H9 (cell line): ENCODE results near the gene GALNT2. TPM values are rescaled to one million over a fixed set of nuclear protein-coding genes. Genes with fewer than 3 reads are reported as not detected.

ENCODE experiments used
- DNase-seq: peaks from one replicate; pipeline ENCODE4 v3.0.0-alpha.2; 2017
- H2AFZ ChIP-seq: one replicate; pipeline ENCODE4 v1.6.1; 2013; ENCODE audit warnings: mild to moderate bottlenecking, low read length, control low read depth, moderate library complexity
- H2AK5ac ChIP-seq: 2 replicates; pipeline ENCODE4 v1.6.1; 2013; ENCODE audit warnings: low read length, control low read depth, mixed read lengths; ENCODE audit not compliant: insufficient read length
- H2BK120ac ChIP-seq: one replicate; pipeline ENCODE4 v1.6.1; 2013; ENCODE audit warnings: low read depth, mild to moderate bottlenecking, low read length, control low read depth, inconsistent platforms; ENCODE audit not compliant: poor library complexity, severe bottlenecking
- H2BK12ac ChIP-seq: 2 replicates; pipeline ENCODE4 v1.6.1; 2013; ENCODE audit warnings: low read length, control low read depth, mixed read lengths, low read depth; ENCODE audit not compliant: insufficient read length
- H2BK15ac ChIP-seq: 2 replicates; pipeline ENCODE4 v1.6.1; 2013; ENCODE audit warnings: low read depth, low read length, control low read depth
- H2BK20ac ChIP-seq: one replicate; pipeline ENCODE4 v1.6.1; 2013; ENCODE audit warnings: low read depth, mild to moderate bottlenecking, low read length, control low read depth, inconsistent platforms; ENCODE audit not compliant: poor library complexity, severe bottlenecking
- H2BK5ac ChIP-seq: 2 replicates; pipeline ENCODE4 v1.6.1; 2013; ENCODE audit warnings: low read length, control low read depth, mixed read lengths; ENCODE audit not compliant: insufficient read length
- H3K14ac ChIP-seq: 2 replicates; pipeline ENCODE4 v1.6.1; 2013; ENCODE audit warnings: low read length, control low read depth; ENCODE audit not compliant: insufficient read depth
- H3K18ac ChIP-seq: 2 replicates; pipeline ENCODE4 v1.6.1; 2013; ENCODE audit warnings: low read depth, mild to moderate bottlenecking, mixed read lengths, low read length, control low read depth; ENCODE audit not compliant: insufficient read length
- H3K23ac ChIP-seq: 2 replicates; pipeline ENCODE4 v1.6.1; 2013; ENCODE audit warnings: low read length, control low read depth, mixed read lengths, low read depth; ENCODE audit not compliant: insufficient read length
- H3K23me2 ChIP-seq: 2 replicates; pipeline ENCODE4 v1.6.1; 2013; ENCODE audit warnings: low read depth, mild to moderate bottlenecking, mixed read lengths, low read length, control low read depth; ENCODE audit not compliant: insufficient read length, poor library complexity, severe bottlenecking
- H3K27ac ChIP-seq: 2 replicates; pipeline ENCODE4 v1.5.1; 2013; ENCODE audit warnings: low read length, control low read depth, mixed read lengths, low read depth; ENCODE audit not compliant: insufficient read length
- H3K27me3 ChIP-seq: 2 replicates; pipeline ENCODE4 v1.6.1; 2013; ENCODE audit warnings: low read length, control low read depth, inconsistent platforms; ENCODE audit not compliant: insufficient read depth
- H3K4ac ChIP-seq: 2 replicates; pipeline ENCODE4 v1.6.1; 2013; ENCODE audit warnings: low read depth, mild to moderate bottlenecking, control low read depth, inconsistent platforms, low read length, moderate library complexity
- H3K4me1 ChIP-seq: 2 replicates; pipeline ENCODE4 v1.6.1; 2013; ENCODE audit warnings: low read length, control low read depth, inconsistent platforms; ENCODE audit not compliant: insufficient read depth
- H3K4me2 ChIP-seq: 2 replicates; pipeline ENCODE4 v1.6.1; 2013; ENCODE audit warnings: low read length, control low read depth, mixed read lengths; ENCODE audit not compliant: insufficient read length, insufficient read depth
- H3K56ac ChIP-seq: 2 replicates; pipeline ENCODE4 v1.6.1; 2013; ENCODE audit warnings: low read depth, mild to moderate bottlenecking, mixed read lengths, low read length, control low read depth; ENCODE audit not compliant: insufficient read length
- H3K79me1 ChIP-seq: 2 replicates; pipeline ENCODE4 v1.6.1; 2013; ENCODE audit warnings: low read depth, mild to moderate bottlenecking, moderate library complexity, low read length, control low read depth, inconsistent platforms; ENCODE audit not compliant: insufficient read depth, poor library complexity, severe bottlenecking
- H3K79me2 ChIP-seq: 2 replicates; pipeline ENCODE4 v1.6.1; 2013; ENCODE audit warnings: low read length, control low read depth, inconsistent platforms; ENCODE audit not compliant: insufficient read depth
- H3K9ac ChIP-seq: 2 replicates; pipeline ENCODE4 v1.6.1; 2013; ENCODE audit warnings: low read length, control low read depth, mixed read lengths; ENCODE audit not compliant: insufficient read length; ENCODE audit errors: extremely low read depth
- H3K9me3 ChIP-seq: one replicate; pipeline ENCODE4 v1.6.1; 2013; ENCODE audit warnings: low read depth, low read length, inconsistent platforms; ENCODE audit not compliant: control insufficient read depth
- H3T11ph ChIP-seq: one replicate; pipeline ENCODE4 v1.6.1; 2013; ENCODE audit warnings: mild to moderate bottlenecking, low read length, control low read depth, inconsistent platforms
- H4K20me1 ChIP-seq: one replicate; pipeline ENCODE4 v1.6.1; 2013; ENCODE audit not compliant: control insufficient read depth, insufficient read length, insufficient read depth
- H4K5ac ChIP-seq: 2 replicates; pipeline ENCODE4 v1.6.1; 2013; ENCODE audit warnings: low read depth, mild to moderate bottlenecking, mixed read lengths, low read length, control low read depth; ENCODE audit not compliant: insufficient read length
- H4K8ac ChIP-seq: replicated peaks from 2 replicates; pipeline ENCODE4 v1.6.1; 2013; ENCODE audit warnings: low read length, control low read depth, mixed read lengths, low read depth; ENCODE audit not compliant: insufficient read length
- H4K91ac ChIP-seq: 2 replicates; pipeline ENCODE4 v1.6.1; 2013; ENCODE audit warnings: low read depth, mild to moderate bottlenecking, moderate library complexity, mixed read lengths, low read length, control low read depth; ENCODE audit not compliant: insufficient read length
- H3K27ac Mint-ChIP-seq, 3 experiments: 2 replicates in 2 of 3; 3 replicates in 1 of 3; pipeline ENCODE4 v1.8.0; 2020 to 2021; ENCODE audit warnings: mixed read lengths in 3 of 3, mild to moderate bottlenecking in 1 of 3, moderate library complexity in 1 of 3
- H3K27me3 Mint-ChIP-seq: 2 replicates; pipeline ENCODE4 v1.8.0; 2021; ENCODE audit warnings: low read depth, mild to moderate bottlenecking, moderate library complexity, mixed read lengths
- H3K36me3 Mint-ChIP-seq, 3 experiments: 2 replicates in 2 of 3; 3 replicates in 1 of 3; pipeline ENCODE4 v1.8.0; 2020 to 2021; ENCODE audit warnings: low read depth in 3 of 3, mixed read lengths in 3 of 3; ENCODE audit not compliant: insufficient read depth in 1 of 3
- H3K4me1 Mint-ChIP-seq, 2 experiments: 2 replicates each; pipeline ENCODE4 v1.8.0; 2020; ENCODE audit warnings: mixed read lengths in 2 of 2
- H3K4me3 Mint-ChIP-seq, 2 experiments: 2 replicates in 1 of 2; 3 replicates in 1 of 2; pipeline ENCODE4 v1.8.0; 2020 to 2021; ENCODE audit warnings: mild to moderate bottlenecking in 2 of 2, mixed read lengths in 2 of 2, moderate library complexity in 1 of 2
- H3K9me3 Mint-ChIP-seq, 2 experiments: 2 replicates in 1 of 2; 3 replicates in 1 of 2; pipeline ENCODE4 v1.8.0; 2020; ENCODE audit warnings: mild to moderate bottlenecking in 2 of 2, mixed read lengths in 2 of 2, moderate library complexity in 1 of 2
- WGBS: extraction: QIAGEN DNeasy Blood & Tissue Kit; methylation state at CpG from one replicate; pipeline ENCODE4 v1.1.7; 2013; ENCODE audit warnings: missing lambda C conversion rate, low lambda C conversion rate, mixed read lengths; ENCODE audit not compliant: insufficient read length; ENCODE audit errors: extremely low coverage; 5-methylcytosine and 5-hydroxymethylcytosine counted together
- total RNA-seq: library from RNA; stranded (reverse); gene quantifications from 2 replicates; pipeline ENCODE4 v1.2.1, GENCODE V29; 2021
- TF ChIP-seq, protein P1 (sequence below): fragments of 200-600 bp; sonication (generic); conservative IDR thresholded peaks from 3 replicates; pipeline ENCODE4 v1.8.0; 2021; ENCODE audit warnings: antibody characterized with exemption, mild to moderate bottlenecking

GALNT2 gene
- total RNA-seq, 1 experiment from 2014 or later: 57.6 TPM

DNA sequence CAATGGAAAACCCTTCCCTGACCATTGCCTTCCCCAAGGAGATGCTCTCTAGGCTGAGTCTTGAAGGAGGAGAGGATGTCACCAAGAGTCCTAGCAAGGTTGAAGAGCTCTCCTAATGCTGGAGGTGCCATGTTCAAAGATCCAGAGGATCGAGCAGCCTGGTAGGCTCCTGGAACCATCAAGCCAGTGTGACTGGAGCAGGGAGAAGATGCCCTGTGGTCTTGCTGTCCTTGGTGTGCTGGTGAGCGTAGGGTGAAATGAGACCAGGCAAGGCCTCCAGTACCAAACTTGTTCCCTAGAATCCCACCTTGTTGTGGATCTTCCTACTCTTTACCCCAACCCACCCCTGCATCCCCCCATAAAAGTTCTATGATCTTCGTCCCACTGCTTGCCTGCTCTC lies 46.6 kb upstream of the GALNT2 start:
- Histone ChIP-seq H3K23me2 (no peaks in the 10 kb centered on the region), H3K18ac (no peak overlapping the region), H4K20me1 (no peaks in the 10 kb centered on the region), H2BK5ac (no peak overlapping the region), H3T11ph (no peak overlapping the region), H2AFZ (no peak overlapping the region), H4K5ac (no peak overlapping the region), H3K9me3 (no peaks in the 10 kb centered on the region), H3K14ac (no peak overlapping the region), H2AK5ac (no peak overlapping the region), H3K79me1 (no peaks in the 10 kb centered on the region), H3K9ac (no peak overlapping the region), H2BK120ac (no peak overlapping the region), H2BK20ac (no peak overlapping the region), H3K27me3 (no peaks in the 10 kb centered on the region; the same call in 1 of the 2 replicates), H3K4ac (no peak overlapping the region), H2BK15ac (no peak overlapping the region), H3K27ac (no peak overlapping the region), H3K23ac (no peak overlapping the region), H3K4me1 (no peaks in the 10 kb centered on the region; the same call in 1 of the 2 replicates), H3K79me2 (no peaks in the 10 kb centered on the region), H4K91ac (no peak overlapping the region), H3K56ac (no peak overlapping the region), H3K4me2 (no peak overlapping the region), H2BK12ac (no peak overlapping the region), H4K8ac (no peak overlapping the region)
- TF ChIP-seq, protein P1, sequence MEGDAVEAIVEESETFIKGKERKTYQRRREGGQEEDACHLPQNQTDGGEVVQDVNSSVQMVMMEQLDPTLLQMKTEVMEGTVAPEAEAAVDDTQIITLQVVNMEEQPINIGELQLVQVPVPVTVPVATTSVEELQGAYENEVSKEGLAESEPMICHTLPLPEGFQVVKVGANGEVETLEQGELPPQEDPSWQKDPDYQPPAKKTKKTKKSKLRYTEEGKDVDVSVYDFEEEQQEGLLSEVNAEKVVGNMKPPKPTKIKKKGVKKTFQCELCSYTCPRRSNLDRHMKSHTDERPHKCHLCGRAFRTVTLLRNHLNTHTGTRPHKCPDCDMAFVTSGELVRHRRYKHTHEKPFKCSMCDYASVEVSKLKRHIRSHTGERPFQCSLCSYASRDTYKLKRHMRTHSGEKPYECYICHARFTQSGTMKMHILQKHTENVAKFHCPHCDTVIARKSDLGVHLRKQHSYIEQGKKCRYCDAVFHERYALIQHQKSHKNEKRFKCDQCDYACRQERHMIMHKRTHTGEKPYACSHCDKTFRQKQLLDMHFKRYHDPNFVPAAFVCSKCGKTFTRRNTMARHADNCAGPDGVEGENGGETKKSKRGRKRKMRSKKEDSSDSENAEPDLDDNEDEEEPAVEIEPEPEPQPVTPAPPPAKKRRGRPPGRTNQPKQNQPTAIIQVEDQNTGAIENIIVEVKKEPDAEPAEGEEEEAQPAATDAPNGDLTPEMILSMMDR: no peak
- no peaks in the 10 kb centered on the region; a peak in 2 of 7 replicates for H3K36me3 Mint-ChIP-seq
- H3K9me3 Mint-ChIP-seq: peaks cover under 1 to 3% of the 10 kb centered on the region in 2 experiments; a peak in 4 of 5 replicates
- no peak for DNase-seq
- WGBS: no CpG with 5 or more reads among the region's 3 CpGs
- no peak overlapping the region for H3K4me3 Mint-ChIP-seq
- peaks cover 23 to 24% of the 10 kb centered on the region in 2 experiments for H3K4me1 Mint-ChIP-seq
- H3K27ac Mint-ChIP-seq: no peak overlapping the region
- H3K27me3 Mint-ChIP-seq: peaks cover 6% of the 10 kb centered on the region; the same call in 1 of the 2 replicates
